SU-DHL-6 (cell line): ENCODE measurements around the gene RIC8B.

Experiments used
- EZH2phosphoT487 ChIP-seq: fragments of 200-600 bp; sonication (generic), shearing (Covaris generic); conservative IDR thresholded peaks from 2 replicates; pipeline ENCODE4 v1.6.1; 2018; ENCODE audit warnings: mild to moderate bottlenecking, antibody characterized with exemption, low read length, moderate library complexity, mixed read lengths
- TF ChIP-seq, protein P1 (sequence below): fragments of 200-600 bp; sonication (generic); IDR thresholded peaks from one replicate; pipeline ENCODE4 v1.5.1; 2017; ENCODE audit warnings: antibody characterized with exemption, mild to moderate bottlenecking, low read length, moderate library complexity; ENCODE audit not compliant: insufficient read depth, poor library complexity, severe bottlenecking

DNA sequence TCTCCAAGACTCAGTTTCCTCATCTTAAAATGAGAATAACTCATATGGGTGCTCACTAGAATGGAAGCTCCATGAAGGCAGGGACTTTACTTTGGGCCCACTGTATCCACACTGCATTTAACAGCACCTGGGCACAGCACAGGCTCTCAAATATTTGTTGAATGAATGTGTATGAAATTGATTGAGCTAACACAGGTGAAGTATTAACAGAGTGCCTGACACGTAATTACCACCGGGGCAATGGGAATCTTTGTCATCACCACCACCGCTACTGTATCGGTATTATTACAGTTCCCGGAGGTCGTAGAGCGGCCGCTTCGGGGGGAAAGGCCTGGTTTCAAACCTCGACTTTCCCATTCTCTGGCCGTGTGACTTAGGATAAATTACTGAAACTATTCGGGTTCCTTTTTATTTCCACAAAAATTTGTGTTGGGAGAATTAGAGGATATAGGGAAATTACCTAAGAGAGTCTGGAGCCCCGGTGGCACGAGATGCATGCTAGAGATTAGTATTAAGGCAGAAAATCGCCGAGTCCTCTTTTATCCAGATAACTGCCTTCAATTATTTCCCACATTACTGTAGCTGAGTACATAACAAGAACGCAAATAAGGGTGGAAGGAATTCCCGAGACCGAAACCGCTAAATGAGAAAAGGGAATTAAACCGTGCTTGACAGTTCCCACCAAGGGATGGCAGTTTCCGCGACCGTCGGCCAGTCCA is 1.0 kb upstream of the RIC8B start:
- TF ChIP-seq, protein P1, sequence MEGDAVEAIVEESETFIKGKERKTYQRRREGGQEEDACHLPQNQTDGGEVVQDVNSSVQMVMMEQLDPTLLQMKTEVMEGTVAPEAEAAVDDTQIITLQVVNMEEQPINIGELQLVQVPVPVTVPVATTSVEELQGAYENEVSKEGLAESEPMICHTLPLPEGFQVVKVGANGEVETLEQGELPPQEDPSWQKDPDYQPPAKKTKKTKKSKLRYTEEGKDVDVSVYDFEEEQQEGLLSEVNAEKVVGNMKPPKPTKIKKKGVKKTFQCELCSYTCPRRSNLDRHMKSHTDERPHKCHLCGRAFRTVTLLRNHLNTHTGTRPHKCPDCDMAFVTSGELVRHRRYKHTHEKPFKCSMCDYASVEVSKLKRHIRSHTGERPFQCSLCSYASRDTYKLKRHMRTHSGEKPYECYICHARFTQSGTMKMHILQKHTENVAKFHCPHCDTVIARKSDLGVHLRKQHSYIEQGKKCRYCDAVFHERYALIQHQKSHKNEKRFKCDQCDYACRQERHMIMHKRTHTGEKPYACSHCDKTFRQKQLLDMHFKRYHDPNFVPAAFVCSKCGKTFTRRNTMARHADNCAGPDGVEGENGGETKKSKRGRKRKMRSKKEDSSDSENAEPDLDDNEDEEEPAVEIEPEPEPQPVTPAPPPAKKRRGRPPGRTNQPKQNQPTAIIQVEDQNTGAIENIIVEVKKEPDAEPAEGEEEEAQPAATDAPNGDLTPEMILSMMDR, result no peak
- no peak for TF ChIP-seq EZH2phosphoT487
